ENCODE results near the gene CEP152.

DNA sequence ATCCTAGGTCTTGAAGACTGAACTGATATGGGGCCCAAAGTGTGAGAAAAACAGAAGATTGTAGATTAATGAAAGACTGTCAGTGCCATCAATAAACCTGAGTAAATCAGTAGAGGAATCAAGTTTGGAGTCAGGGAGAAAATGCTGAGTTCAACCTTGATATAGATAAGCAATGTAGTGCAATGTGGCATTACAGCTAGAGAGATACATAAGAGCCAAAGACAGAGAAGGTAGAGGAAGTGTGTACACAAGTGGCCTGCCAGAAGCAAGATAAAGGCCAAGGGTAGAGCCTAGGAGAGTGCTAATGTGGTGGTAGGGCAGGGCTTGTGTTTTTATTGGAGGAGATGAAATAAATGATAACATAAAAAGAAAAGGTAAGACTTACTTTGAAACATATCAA, 41.1 kb upstream of the CEP152 start:
- TF ChIP-seq EP300 (conservative IDR thresholded peaks at IDR 0.05; ENCODE audit: poor library complexity, severe bottlenecking) (no peak), EZH2 (IDR thresholded peaks at IDR 0.05; ENCODE audit: borderline replicate concordance, insufficient read depth, low read length, poor library complexity, severe bottlenecking) (no peak), POLR2AphosphoS5 (IDR thresholded peaks at IDR 0.05) (no peak), RAD21 (conservative IDR thresholded peaks at IDR 0.05) (no peak)
- TF ChIP-seq, protein P1, sequence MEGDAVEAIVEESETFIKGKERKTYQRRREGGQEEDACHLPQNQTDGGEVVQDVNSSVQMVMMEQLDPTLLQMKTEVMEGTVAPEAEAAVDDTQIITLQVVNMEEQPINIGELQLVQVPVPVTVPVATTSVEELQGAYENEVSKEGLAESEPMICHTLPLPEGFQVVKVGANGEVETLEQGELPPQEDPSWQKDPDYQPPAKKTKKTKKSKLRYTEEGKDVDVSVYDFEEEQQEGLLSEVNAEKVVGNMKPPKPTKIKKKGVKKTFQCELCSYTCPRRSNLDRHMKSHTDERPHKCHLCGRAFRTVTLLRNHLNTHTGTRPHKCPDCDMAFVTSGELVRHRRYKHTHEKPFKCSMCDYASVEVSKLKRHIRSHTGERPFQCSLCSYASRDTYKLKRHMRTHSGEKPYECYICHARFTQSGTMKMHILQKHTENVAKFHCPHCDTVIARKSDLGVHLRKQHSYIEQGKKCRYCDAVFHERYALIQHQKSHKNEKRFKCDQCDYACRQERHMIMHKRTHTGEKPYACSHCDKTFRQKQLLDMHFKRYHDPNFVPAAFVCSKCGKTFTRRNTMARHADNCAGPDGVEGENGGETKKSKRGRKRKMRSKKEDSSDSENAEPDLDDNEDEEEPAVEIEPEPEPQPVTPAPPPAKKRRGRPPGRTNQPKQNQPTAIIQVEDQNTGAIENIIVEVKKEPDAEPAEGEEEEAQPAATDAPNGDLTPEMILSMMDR (IDR thresholded peaks at IDR 0.05; ENCODE audit: poor library complexity, severe bottlenecking) = no peak

All from neural cell (in vitro differentiated cells).